Hindlimb muscle (tissue), 1 donor: ENCODE measurements around the gene AGPS. TPM values are rescaled to one million over a fixed set of nuclear protein-coding genes. Genes with fewer than 3 reads are reported as not detected.
"Not testable (repeated sequence)": the region's sequence is repeated elsewhere in the genome, so short reads cannot be mapped to it uniquely, and the experiment has no call there.

Source experiments
- DNase-seq: peaks from one replicate; pipeline ENCODE4 v3.0.0-alpha.2; 2013
- polyA plus RNA-seq: library from polyadenylated mRNA; unstranded; fragments of 120-200 nt; gene quantifications from one replicate; pipeline ENCODE4 v1.2.1, GENCODE V29; 2013; ENCODE audit not compliant: insufficient read length

The AGPS gene
- polyA plus RNA-seq, 1 donor = 27.5 TPM

DNA sequence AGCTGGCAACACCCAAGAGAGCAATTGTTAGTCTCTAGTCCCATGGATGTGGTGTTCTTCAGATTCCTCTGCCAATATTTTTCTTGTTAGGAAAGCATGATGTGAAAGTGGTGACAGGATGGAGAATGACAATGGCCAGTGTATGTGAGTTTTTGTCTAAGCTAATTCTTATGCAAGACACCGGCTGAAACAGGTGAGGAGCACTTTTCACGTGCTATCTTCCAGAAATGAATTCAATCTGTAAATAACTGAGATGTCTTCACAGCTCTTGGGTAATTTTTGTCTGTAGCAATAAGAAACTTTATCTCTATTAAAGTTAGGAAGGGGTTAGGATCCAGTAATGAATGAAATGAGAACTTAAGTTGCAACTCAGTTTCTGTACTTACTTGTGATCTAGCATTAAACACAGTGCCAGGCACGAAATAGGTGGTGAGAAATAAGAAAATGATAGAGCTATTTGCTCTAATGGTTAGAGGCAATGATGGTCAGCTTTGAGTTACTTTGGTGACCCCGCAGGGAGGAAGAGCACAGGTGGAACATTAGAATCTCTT lies 676 bp upstream of the AGPS start:
- DNase-seq = no peak

DNA sequence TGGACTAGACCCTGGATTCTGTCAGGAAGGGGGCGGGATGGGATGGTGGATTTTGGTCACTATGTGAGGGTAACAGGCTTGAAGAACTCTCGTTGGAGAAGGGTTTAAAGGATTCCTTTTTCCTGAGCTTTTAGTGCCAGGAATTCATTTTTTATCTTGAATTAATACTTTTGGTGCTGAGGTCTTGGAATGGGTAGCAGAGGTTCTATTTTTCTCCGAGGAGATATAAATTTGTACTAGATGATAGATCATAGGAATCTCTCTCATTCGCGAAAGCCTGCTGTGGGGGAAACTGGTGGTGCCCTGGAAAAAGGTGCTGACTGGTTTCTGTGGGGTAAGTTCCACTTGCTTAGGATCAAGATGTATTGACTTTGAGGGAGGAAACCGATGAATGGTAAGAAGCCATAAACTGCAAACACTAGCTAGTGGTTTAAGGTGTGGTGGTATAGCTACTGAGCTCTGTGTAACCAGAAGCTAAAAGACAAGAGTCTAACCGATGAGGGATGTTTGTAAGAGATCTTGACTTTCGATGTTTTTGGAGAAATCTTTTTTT lies 706 bp downstream of the AGPS start:
- no peak for DNase-seq

DNA sequence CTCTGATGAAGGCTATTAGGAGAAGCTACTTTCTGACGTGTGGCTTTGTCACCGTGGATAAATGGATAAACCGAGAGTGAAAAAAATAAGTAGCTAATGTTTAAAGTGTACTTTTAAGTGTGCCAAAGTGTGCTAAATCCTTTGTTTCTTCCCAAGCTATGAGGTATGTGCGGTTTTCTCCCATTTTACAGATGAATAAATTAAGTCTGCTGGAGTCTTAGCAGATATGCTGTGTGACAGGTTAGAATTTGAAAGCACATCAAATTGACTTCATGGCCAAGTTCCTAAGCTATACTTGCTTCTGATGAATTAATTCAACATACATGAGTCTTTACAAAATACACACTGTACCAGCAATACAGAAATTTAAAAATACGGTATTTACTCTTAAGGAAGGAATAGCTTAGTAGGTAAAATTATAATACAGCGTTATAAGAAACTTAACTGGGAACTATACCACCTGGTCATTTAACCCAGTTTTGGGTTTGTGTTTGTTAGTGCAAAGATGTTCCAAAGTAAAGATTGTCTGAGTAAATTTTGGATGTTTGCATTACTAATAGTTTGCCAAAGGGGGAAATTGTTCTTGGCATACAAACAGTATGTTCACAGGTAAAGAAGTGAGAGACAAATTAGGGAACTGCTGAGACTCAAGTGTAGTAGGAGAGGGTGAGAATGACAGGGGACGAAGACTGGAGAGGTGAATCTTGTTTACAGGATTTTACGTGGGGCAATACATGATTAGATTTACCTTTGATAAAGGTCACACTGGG lies 1.4 kb downstream of the AGPS start:
- no peak for DNase-seq

DNA sequence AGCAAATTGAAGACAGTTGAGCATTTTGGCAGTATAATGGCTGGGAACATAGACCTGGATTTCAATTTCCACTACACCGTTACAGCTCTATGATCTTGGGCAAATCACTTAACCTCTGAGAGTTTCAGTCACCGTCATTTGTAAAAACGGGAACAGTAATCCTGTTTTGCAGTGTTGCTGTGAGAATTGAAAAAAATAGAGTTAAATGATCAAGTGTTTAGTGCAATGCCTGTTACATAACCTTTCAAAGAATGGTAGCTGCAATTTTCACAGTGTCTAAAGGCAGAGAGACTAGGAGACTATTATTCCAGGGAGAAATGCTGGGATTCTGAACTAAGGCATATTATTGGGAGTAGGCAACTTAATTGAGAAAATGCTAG lies 2.0 kb downstream of the AGPS start:
- no peak for DNase-seq

DNA sequence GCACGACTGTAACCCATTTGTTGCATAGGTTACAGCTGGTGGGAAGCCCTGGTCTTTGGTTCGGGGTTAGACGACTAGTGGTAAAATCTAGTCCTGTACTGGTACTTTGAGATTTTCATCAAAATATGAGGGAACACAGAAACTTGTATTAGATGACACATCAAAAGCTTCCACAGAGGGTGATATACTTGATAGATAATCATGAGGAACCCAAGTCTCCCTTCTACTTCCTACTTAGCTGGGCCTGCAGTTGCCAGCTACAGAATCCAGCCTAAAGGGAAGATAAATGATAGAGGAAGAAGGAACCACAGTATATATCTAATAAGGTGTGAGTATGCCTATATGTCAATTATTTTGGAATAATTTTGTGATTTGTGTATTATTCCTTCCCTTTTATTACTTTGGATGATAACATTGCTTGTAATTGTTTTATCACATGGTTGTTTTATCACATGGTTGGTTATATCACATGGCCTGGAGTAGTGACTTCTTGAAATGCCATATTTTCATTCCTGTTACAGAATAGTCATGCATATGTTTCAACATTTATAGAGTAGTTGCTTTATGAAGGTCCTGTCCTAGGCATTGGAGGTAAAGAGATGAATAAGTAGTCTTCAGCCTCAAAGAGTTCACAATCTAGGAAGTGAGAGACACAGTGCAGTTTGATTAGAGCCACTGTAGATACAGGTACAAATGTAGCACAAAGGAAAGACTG lies 2.9 kb downstream of the AGPS start:
- no peak for DNase-seq

DNA sequence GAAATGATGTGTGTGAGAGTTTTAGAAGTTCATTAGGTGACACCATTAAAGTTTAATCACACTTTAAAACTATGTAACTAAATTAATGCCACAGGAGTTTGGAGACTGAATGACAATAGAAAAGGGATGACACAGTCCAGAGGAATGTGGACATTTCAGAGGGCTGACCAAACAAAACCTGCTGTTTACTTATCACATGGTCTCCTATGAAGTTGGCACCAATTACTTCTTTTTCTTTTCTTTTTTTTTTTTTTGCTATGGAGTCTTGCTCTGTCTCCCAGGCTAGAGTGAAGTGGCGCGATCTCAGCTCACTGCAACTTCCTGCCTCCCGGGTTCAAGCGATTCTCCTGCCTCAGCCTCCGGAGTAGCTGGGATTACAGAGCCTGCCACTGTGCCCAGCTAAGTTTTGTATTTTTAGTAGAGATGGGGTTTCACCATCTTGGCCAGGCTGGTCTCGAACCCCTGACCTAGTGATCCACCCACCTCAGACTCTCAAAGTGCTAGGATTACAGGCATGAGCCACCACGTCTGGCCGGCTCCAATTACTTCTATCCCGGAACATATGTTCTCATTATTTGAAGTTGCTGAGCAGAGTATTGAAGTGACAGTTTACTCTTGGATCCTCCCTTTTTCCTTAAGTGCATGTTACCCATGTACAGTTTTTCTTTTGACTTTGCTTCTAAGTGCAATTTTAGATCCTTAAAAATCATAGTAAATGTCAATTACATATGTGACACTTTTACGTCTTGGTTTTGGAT lies 4.3 kb downstream of the AGPS start:
- DNase-seq = no peak

DNA sequence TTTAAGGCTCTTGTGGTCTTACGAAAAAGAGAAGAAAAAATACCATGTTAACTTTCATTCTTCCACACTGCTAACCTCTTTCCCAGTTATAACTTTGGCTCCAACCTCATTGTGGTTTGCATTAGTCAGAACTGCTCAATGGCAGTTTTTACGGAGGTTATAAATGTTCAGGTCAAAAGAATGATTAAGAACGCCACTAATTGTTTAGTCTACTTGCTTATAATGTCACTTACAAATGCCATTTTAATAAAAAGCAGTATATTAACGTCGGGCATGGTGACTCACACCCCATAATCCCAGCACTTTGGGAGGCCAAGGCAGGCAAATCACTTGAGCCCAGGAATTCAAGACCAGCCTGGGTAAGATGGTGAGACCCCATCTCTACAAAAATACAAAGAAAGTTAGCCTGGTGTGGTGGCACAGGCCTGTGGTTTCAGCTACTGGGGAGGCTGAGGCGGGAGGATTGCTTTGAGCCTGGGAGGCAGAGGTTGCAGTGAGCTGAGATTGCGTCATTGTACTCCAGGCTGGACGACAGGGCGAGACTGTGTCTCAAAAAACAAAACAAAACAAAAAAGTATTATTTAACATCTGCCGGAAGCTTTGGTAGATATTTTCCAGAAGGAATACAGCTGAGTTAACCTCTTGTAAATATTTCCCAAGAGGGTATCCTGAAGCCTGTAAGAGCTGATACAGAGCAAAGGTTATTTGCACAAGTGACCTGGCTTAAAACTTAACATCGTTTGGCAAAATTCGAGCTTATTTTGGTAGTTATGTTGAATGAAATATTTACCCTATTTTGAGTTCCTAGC lies 5.1 kb downstream of the AGPS start:
- DNase-seq = no peak

DNA sequence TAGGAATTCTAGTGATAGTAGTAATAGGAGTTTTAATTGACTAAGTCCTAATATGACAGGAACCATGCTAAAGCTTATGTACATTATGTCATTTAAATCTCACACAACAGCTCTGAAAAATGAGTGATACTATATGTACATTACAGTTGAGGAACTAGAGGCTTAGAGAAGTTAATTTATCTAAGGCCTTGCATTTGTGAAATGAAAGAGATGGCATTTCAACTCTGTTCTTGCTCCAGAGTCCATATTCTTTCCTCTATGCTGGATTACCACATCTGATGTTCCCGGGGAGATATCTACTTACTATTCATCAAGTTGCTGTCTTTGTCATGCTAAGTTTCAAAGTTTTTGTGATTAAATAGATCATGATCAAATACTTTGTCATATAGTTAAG lies 5.7 kb downstream of the AGPS start:
- DNase-seq = no peak

DNA sequence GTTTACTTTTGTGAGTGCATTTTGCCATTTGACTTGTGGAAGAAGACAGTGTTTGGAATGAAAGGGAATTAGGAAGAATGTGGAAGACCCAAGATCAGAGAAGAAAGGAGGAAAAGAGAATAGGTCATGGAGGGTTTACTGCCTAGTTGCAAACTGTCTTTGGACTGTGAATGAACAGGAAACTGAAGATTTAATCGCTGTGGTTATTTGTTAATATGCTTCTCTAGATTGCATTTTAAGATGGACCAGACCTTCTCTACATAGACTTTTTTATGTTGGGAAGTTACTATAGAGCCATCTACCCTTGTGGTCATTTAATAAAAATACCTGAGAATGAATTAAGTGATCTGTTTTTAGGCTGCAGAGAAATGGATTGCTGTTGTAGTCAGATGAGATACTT lies 6.2 kb downstream of the AGPS start:
- no peak for DNase-seq

DNA sequence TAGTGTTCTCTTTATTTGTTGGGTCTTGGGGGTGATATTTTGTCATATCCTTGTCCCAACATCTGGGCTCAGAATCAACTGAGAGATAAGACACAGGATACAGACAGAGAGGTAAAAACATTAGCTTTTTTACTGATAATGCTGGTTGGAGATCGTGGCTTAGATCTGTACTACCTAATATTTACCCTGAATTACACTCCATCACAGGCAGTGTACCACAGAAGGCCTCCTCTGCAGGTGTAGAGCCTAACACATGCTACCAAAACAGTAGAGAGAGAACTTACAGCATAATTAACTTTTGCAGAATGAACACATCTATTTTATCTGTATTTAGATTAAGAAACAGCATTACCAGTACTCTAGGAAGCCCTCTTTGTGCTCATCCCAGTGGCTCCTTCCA lies 6.8 kb downstream of the AGPS start:
- DNase-seq = no peak

DNA sequence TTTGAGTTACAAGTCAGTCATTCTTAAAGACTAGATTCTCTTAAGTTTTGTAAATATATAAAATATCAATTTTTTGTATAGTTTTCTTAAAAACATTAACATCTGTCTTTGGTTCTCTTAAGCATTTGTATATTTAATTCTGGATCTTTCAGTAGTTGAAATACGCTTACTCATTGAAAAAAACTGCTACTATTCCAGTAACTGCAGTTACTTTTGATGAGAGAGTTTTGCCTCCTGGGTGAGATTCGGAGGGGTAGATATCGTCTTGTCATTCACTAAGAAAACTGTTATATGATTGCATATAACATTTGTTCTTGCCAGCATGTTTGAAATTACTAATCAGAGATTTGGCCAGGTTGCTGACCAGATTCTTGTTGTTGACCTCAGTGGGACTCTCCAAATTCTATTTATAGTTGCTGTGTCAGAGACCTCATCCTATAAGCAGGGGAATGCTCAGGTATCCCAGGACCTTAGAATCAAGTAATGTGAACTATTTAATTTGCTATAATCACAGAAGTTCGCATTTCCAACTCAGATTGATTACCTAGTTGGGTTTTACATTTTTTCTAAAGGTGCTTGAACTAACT lies 7.9 kb downstream of the AGPS start:
- DNase-seq = no peak

DNA sequence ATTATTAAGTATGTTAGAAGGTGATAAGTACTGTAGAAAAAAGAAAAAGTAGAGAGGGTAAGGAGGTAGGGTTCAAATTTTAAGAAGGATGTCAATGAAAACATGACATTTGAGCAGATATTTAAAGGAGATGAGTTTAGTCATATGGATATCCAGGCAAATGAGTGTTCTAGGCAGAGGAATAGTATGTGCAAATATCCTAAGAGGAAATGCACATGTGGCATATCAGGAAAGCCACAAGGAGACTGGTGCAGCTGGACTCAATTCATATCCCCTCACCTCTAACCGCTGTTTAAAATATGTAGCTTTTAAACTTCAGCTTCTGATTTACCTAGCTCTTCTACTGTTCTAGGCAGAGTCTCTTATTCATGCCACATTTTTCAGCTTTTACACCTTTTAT lies 9.5 kb downstream of the AGPS start:
- DNase-seq = no peak

DNA sequence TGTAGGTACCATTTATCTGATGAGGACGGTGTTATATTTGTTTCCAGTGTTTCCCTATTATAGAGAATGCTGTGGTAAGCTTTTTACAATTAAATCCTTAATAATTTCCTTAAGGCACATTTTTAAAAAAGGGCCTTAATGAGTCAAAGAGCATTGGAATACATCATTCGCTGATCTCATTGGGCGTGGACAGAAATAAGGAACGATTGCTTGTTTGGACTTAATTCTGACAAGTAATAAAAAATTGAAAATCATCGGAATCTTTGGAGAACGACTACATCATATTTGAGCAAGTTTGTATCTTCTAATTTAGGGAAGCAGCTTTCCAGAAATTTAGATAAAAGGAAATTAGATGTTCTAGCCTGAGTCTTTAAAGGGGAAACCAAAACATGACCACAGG lies 11.3 kb downstream of the AGPS start:
- no peak for DNase-seq

DNA sequence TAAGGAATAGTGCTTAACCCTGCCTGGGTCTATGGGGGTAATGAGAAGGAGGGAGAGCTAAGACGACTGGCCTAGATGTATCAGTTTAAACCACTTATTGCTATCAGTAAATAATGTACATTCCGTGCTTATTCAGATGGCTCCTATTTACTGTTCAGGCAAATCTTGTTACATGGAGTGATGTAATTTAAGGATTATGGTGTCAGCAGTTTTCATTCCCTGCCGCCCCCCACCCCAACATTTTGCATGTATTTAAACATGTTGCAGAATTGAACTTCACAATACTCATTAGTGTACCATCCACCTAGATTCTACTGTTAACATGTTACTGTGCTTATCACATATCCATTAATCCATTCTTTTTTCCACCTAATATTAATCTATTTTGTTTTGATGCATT lies 11.7 kb downstream of the AGPS start:
- DNase-seq = no peak

DNA sequence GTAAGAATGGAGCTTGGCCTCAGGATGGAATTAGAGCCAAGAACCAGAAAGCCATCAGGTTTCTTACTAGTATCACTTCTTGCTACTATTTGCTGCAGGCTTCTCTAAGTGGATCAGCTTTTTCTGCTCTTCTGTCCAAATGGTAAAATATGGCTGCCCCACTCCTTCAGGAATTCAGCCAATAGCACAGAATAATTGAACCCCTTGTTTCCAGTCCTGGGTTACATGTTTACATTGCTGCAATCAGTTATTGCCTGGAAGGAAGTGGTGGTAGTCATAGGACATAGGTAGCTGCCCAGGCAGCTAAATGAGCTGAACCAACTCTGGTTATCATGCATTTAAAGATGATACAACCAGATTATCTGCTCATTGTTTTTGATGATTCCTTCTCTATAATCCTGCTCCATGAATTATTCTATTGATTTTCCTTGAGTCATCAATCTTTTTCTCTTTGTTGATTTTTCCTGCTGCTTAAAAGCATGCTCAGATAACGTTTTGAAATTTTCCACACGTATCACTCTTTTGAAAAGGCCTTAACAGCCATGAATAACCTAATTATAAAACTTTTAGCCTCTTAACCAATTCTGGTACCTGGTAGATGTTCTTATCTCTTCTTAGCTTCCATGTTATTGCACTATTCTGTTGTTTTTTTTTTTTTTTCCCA lies 12.6 kb downstream of the AGPS start:
- no peak for DNase-seq

DNA sequence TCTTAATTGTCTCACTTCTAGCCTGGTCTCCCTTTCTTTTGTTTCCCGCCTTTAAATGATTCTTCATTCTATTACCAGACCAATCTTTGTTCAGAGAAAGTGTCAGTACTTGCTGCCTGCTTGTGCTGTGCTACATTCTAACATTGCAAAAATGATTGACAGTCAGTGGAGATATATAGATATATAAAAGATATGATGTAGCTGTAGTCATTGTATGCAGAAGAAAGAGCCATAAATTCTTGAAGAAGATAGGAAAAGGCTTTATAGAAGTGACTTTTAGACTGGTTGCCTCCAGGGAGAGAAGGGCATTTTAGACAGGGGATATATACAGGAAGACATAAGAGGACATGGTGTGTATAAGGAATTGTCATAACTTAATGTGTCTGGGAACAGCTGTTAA lies 13.6 kb downstream of the AGPS start:
- DNase-seq = no peak

DNA sequence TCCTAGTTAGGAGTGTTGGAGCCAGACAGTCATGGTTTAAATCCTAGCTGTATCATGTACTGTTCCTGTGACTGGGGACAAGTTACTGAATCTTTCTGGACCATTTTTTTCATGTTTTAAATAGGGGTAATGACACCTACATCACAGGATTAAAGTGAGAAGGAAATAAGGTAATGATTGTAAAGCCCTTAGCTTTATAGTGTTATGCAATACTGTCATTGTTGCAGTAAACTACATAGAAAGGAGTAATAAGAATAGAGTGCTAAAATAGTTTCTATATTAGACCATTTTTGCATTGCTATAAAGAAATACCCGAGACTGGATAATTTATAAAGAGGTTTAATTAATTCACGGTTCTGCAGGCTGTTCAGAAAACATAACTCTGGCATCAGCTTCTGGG lies 14.5 kb downstream of the AGPS start:
- no peak for DNase-seq

DNA sequence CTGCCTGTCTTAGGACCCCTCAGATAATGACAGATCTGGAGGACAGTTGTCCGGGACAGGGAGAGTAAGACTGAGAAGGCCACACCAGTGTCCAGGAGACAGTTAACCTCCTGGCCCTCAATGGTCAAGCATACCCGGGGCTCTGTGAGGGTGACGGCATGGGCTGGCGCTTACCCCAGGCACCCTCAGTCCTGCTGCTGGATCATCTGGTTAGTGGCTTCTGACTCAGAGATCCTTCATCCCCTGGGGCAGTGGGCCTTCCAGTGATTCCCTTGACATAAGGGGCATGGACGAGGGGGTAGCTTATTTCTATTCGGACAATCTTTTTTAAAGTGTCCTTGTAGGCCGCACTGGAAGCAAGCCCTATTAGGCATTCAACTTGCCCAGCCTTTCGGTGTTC lies 18.1 kb downstream of the AGPS start:
- not testable (repeated sequence) for DNase-seq

DNA sequence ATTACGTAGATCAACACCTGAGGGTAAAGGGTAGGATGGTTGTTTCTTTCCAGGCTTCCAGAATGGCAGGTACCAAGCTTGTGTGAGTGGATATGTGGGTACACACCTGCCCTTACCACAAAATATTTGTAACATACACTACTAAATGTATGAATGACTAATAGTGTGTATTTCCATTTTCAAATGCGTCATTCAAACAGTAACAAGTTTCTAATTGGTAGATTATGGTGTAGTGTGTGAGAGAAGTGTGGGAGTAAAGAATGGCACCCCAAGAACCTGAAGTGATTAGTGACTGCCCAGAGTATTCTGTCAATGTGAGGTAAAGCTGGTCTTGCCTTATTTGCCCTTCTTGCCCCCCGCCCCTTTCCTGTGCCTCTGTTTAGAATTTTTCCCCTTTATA lies 21.1 kb downstream of the AGPS start:
- no peak for DNase-seq

DNA sequence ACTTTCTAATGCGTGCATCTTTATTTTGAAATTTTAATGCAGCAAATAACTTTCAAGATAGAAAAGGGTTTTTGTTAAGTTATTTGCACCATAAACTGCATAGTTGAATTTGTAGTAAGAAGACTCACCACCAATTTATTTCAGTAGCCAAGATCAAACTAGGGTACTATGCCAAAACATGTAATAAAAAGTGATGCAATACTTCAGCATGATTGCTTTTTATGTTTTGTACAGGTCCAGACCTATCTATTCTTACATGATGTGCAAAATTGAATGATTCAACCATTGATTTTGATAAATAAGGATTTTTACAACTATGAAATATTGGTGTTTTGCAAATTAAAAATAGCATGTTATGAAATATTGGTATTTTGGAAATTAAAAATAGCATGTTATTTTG lies 26.7 kb downstream of the AGPS start:
- no peak for DNase-seq

DNA sequence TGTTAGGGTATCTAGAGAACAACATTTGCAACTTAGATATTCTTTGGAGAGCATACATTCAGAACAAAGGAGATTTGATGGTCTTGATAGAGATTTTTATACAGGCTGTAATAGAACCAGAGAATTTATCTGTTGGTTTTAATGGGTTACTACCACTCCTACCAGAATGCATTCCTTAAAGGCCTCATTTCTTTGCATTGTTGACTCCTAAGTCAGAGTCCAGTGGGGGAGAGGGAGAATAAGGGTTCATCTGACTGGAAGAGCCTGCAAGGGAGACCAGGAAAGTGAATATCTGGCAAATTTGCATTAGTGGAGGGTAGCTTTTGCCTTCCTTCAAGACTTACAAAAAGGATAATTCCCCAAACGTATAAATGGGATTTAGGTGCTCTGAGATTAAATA lies 29.7 kb downstream of the AGPS start:
- DNase-seq = no peak
